ENCODE data around the gene TBC1D21.

GRCh38 chr15:73902121-73903020 lies 29.0 kb downstream of the TBC1D21 start:
- TF ChIP-seq SP1 (IDR thresholded peaks at IDR 0.05; ENCODE audit: low read depth, low read length) (no peak), POLR2A (IDR thresholded peaks at IDR 0.05; ENCODE audit: control extremely low read depth in 1 of 2, low read depth in 2 of 2, low read length in 2 of 2) (no peak), POLR2AphosphoS5 (IDR thresholded peaks at IDR 0.05; ENCODE audit: low read depth, low read length) (no peak), JUND (IDR thresholded peaks at IDR 0.05; ENCODE audit: low read length) (no peak), RFX5 (IDR thresholded peaks at IDR 0.05; ENCODE audit: borderline replicate concordance, low read depth, low read length) (no peak), TAF1 (IDR thresholded peaks at IDR 0.05; ENCODE audit: low read depth, low read length) (no peak), POU5F1 (IDR thresholded peaks at IDR 0.05; ENCODE audit: low read depth, low read length) (no peak), PHF8 (conservative IDR thresholded peaks at IDR 0.05; ENCODE audit: low read depth, low read length) (no peak), TCF12 (IDR thresholded peaks at IDR 0.05; ENCODE audit: low read depth, low read length) (no peak), CTCF (IDR thresholded peaks at IDR 0.05; ENCODE audit: control extremely low read depth in 1 of 3, insufficient read depth in 1 of 3, low read depth in 1 of 3, low read length in 3 of 3) (no peak), EP300 (IDR thresholded peaks at IDR 0.05; ENCODE audit: borderline replicate concordance in 1 of 2, low read depth in 2 of 2, low read length in 2 of 2) (no peak), YY1 (IDR thresholded peaks at IDR 0.05; ENCODE audit: low read depth, low read length) (no peak)

Measured in H1 (cell line).